Endothelial cell of umbilical vein (primary cell): ENCODE measurements around the gene WNT9A. TPM values are rescaled to one million over a fixed set of nuclear protein-coding genes. Genes with fewer than 3 reads are reported as not detected.

Source experiments
- BruUV-seq: library from RNA; stranded (reverse); fragments of 400-500 nt; replicated peaks from 2 replicates; lab custom pipeline; 2021; lab: Mats Ljungman, UMichigan
- CTCF ChIA-PET: fragments of 300-600, 350-600 bp; sonication (Branson Sonifier 250); formaldehyde crosslinking; loops from one replicate; lab custom pipeline; 2021; ENCODE audit warnings: antibody characterized with exemption, inconsistent platforms; lab: Charles Lee
- POLR2A ChIA-PET: fragments of 300-600, 350-600 bp; sonication (Branson Sonifier 250); formaldehyde crosslinking; loops from one replicate; lab custom pipeline; 2021; ENCODE audit warnings: antibody characterized with exemption, inconsistent platforms; lab: Charles Lee
- DNase-seq: peaks from one replicate; pipeline ENCODE4 v3.0.0-alpha.2; 2011; ENCODE audit warnings: low read depth, low spot score
- FAIRE-seq: peaks from 2 replicates; lab custom pipeline; 2011; peaks lifted over from hg19 to GRCh38; lab: Jason Lieb, UNC
- H2AFZ ChIP-seq: 2 replicates; pipeline ENCODE4 v1.6.0; 2012; ENCODE audit warnings: low read depth, low read length, control low read depth, inconsistent platforms
- H3K27ac ChIP-seq: 2 replicates; pipeline ENCODE4 v1.5.1; 2011; ENCODE audit warnings: low read depth, mild to moderate bottlenecking, control low read depth, low read length, moderate library complexity; ENCODE audit not compliant: insufficient read depth
- H3K27me3 ChIP-seq, 2 experiments: 2 replicates each; pipeline versions ENCODE4 v1.6.0 to v1.6.1; 2011; ENCODE audit warnings: low read length in 2 of 2, mixed read lengths in 1 of 2; ENCODE audit not compliant: control insufficient read depth in 2 of 2, insufficient read depth in 2 of 2
- H3K36me3 ChIP-seq, 2 experiments: 2 replicates in 1 of 2; 3 replicates in 1 of 2; pipeline ENCODE4 v1.5.1; 2011; ENCODE audit warnings: low read length in 2 of 2, mild to moderate bottlenecking in 1 of 2, moderate library complexity in 1 of 2; ENCODE audit not compliant: control insufficient read depth in 2 of 2, insufficient read depth in 2 of 2; ENCODE audit errors: extremely low read depth in 1 of 2
- H3K4me1 ChIP-seq: 3 replicates; pipeline ENCODE4 v1.5.1; 2011; ENCODE audit warnings: mild to moderate bottlenecking, low read length; ENCODE audit not compliant: control insufficient read depth, insufficient read depth; ENCODE audit errors: extremely low read depth
- H3K4me2 ChIP-seq: 2 replicates; pipeline ENCODE4 v1.6.1; 2011; ENCODE audit warnings: low read length, control low read depth, mixed read lengths; ENCODE audit not compliant: insufficient read depth
- H3K4me3 ChIP-seq, 3 experiments: fragments of 200-600 bp in 1 of 3; sonication (generic), shearing (Covaris generic) in 1 of 3; replicated peaks in 1 of 3; 2 replicates each; pipeline ENCODE4 v1.5.1; 2011 to 2016; ENCODE audit warnings: control low read depth in 3 of 3, low read length in 3 of 3, mild to moderate bottlenecking in 2 of 3, inconsistent platforms in 1 of 3, low read depth in 1 of 3, moderate library complexity in 1 of 3; ENCODE audit not compliant: insufficient read depth in 1 of 3
- H3K79me2 ChIP-seq: 2 replicates; pipeline ENCODE4 v1.6.0; 2012; ENCODE audit warnings: low read length, inconsistent platforms; ENCODE audit not compliant: control insufficient read depth, insufficient read depth
- H3K9ac ChIP-seq: replicated peaks from 2 replicates; pipeline ENCODE3; 2011; ENCODE audit warnings: low read length, control low read depth; ENCODE audit not compliant: insufficient read depth; ENCODE audit errors: extremely low read depth
- H3K9me1 ChIP-seq: replicated peaks from 3 replicates; pipeline ENCODE4 v1.6.0; 2011; ENCODE audit warnings: mild to moderate bottlenecking, low read length; ENCODE audit not compliant: control insufficient read depth, insufficient read depth; ENCODE audit errors: extremely low read depth
- H3K9me3 ChIP-seq: replicated peaks from 2 replicates; pipeline ENCODE4 v1.5.1; 2012; ENCODE audit warnings: low read length, inconsistent platforms; ENCODE audit not compliant: control insufficient read depth, insufficient read depth
- H4K20me1 ChIP-seq: replicated peaks from 2 replicates; pipeline ENCODE3; 2011; ENCODE audit warnings: mild to moderate bottlenecking, low read length; ENCODE audit not compliant: control insufficient read depth, insufficient read depth; ENCODE audit errors: extremely low read depth
- EZH2 ChIP-seq: IDR thresholded peaks from 2 replicates; pipeline ENCODE4 v1.6.1; 2012; ENCODE audit warnings: borderline replicate concordance, low read depth, mild to moderate bottlenecking, moderate library complexity, low read length, inconsistent platforms; ENCODE audit not compliant: severe bottlenecking
- FOS ChIP-seq: IDR thresholded peaks from 2 replicates; pipeline ENCODE4 v1.6.1; 2011; ENCODE audit warnings: mild to moderate bottlenecking, low read length, moderate library complexity, borderline replicate concordance; ENCODE audit not compliant: insufficient read depth
- GATA2 ChIP-seq: IDR thresholded peaks from 2 replicates; pipeline ENCODE4 v1.7.0; 2011; ENCODE audit warnings: low read depth, mild to moderate bottlenecking, moderate library complexity, mixed read lengths, low read length; ENCODE audit not compliant: insufficient read length, insufficient read depth
- JUN ChIP-seq: IDR thresholded peaks from 2 replicates; pipeline ENCODE4 v1.6.1; 2011; ENCODE audit warnings: borderline replicate concordance, low read depth; ENCODE audit not compliant: insufficient read length, insufficient read depth
- MYC ChIP-seq: IDR thresholded peaks from one replicate; pipeline ENCODE4 v1.6.1; 2011; ENCODE audit warnings: mild to moderate bottlenecking, low read depth, low read length
- POLR2A ChIP-seq: IDR thresholded peaks from 2 replicates; pipeline ENCODE4 v1.6.1; 2012; ENCODE audit warnings: low read depth, mild to moderate bottlenecking, control low read depth, low read length
- POLR2AphosphoS5 ChIP-seq: IDR thresholded peaks from 2 replicates; pipeline ENCODE4 v1.6.1; 2012; ENCODE audit warnings: low read depth, mild to moderate bottlenecking, control low read depth, low read length, moderate library complexity; ENCODE audit not compliant: insufficient read depth
- dilution Hi-C: fragments of 300-500 bp; cut with MboI; formaldehyde crosslinking; loops from one replicate; pipeline ENCODE4 v1.15.0; 2019; ENCODE audit warnings: low sequenced_read_pairs; ENCODE audit not compliant: extremely low pct_ligation_motif_present
- intact Hi-C: fragments of 100-400 bp; cut with micrococcal nuclease; formaldehyde crosslinking; loops from one replicate; pipeline ENCODE4 v1.10.0; 2022
- polyA plus RNA-seq, 4 experiments: library from polyadenylated mRNA; depleted of rRNA in 3 of 4; stranded (reverse) in 3 of 4; unstranded in 1 of 4; fragments of >200 nt; gene quantifications; 2 replicates each; pipeline versions ENCODE4 v1.2.1 to v1.2.3, GENCODE V29; 2011 to 2012; ENCODE audit warnings: missing spikeins in 1 of 4
- total RNA-seq: library from RNA; stranded (reverse); gene quantifications from 2 replicates; pipeline ENCODE4 v1.2.3, GENCODE V29; 2021
- TF ChIP-seq, protein P1 (sequence below): IDR thresholded peaks from 2 replicates; pipeline ENCODE4 v1.6.1; 2011; ENCODE audit not compliant: insufficient read depth, insufficient read length
- TF ChIP-seq, protein P2 (sequence below), 2 donors: IDR thresholded peaks; 1 replicate in 1 of 2; 2 replicates in 1 of 2; pipeline ENCODE4 v1.5.1; 2011; ENCODE audit warnings: low read length in 2 of 2, mild to moderate bottlenecking in 2 of 2, moderate library complexity in 2 of 2, control low read depth in 1 of 2, inconsistent platforms in 1 of 2, low read depth in 1 of 2; ENCODE audit not compliant: insufficient read depth in 1 of 2; ENCODE audit errors: extremely low read depth in 1 of 2

The WNT9A gene
- total and polyA plus RNA-seq, 2 donors (not counting 3 experiments of a cell fraction or from before 2014, with no cell fraction given), result 5.4 to 6.2 TPM

DNA sequence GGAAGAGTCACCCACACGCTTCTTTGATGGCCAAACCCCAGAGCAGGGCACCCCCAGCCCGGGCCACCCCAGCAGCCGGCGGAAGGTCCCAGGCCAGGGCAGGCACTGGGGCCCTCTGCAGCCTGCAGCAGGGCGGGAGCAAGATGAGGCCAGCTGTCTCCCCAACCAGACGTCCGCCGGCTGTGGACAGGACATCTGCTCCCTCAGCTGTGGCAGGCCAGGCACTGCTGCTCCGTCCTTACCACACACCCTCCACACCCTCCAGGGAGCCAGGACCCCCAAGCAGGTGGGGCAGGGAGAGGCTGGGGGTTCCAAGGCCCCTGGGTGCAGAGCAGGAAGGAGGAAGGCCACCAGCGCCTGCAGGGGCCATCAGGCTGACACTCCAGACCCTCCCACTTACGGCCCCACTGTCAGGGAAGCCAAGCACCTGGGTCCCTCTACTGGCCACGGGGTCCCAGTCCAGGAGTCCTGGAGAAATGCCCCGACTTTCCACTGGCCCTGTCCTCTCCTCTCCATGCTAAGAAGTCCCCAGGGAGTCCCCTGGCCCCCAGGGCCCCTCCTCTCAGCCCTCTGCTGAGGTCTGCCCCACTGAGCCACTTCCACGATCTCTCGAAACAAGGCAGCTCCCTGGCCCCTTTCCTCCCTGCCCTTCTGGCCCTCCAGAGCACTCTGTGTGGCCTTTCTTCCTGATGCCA is 5.6 kb downstream of the WNT9A start:
- intact Hi-C loops (no loop called here), dilution Hi-C loops (no loop called here)
- POLR2A ChIA-PET, result no interaction called here
- no peaks in the 10 kb centered on the region for H3K27me3 ChIP-seq
- no peak overlapping the region for H3K4me2 ChIP-seq
- no peak overlapping the region for H3K4me3 ChIP-seq
- TF ChIP-seq, protein P1, sequence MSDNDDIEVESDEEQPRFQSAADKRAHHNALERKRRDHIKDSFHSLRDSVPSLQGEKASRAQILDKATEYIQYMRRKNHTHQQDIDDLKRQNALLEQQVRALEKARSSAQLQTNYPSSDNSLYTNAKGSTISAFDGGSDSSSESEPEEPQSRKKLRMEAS, result no peak
- TF ChIP-seq EZH2, result no peak
- no peak for TF ChIP-seq MYC
- no peak for TF ChIP-seq GATA2
- no peak for TF ChIP-seq JUN
- TF ChIP-seq POLR2AphosphoS5, result no peak
- TF ChIP-seq FOS, result no peak
- TF ChIP-seq, protein P2, sequence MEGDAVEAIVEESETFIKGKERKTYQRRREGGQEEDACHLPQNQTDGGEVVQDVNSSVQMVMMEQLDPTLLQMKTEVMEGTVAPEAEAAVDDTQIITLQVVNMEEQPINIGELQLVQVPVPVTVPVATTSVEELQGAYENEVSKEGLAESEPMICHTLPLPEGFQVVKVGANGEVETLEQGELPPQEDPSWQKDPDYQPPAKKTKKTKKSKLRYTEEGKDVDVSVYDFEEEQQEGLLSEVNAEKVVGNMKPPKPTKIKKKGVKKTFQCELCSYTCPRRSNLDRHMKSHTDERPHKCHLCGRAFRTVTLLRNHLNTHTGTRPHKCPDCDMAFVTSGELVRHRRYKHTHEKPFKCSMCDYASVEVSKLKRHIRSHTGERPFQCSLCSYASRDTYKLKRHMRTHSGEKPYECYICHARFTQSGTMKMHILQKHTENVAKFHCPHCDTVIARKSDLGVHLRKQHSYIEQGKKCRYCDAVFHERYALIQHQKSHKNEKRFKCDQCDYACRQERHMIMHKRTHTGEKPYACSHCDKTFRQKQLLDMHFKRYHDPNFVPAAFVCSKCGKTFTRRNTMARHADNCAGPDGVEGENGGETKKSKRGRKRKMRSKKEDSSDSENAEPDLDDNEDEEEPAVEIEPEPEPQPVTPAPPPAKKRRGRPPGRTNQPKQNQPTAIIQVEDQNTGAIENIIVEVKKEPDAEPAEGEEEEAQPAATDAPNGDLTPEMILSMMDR (IDR thresholded peaks at IDR 0.05; ENCODE audit: extremely low read depth in 1 of 2, insufficient read depth in 1 of 2, low read depth in 1 of 2, low read length in 2 of 2), result no peak
- TF ChIP-seq POLR2A, result no peak
- H3K27ac ChIP-seq, result no peak overlapping the region
- H3K9me3 ChIP-seq, result no peaks in the 10 kb centered on the region
- H4K20me1 ChIP-seq, result no peaks in the 10 kb centered on the region
- no peak for DNase-seq
- CTCF ChIA-PET, result no interaction called here
- no peaks in the 10 kb centered on the region for H3K9me1 ChIP-seq
- no peak overlapping the region for H2AFZ ChIP-seq
- no peaks in the 10 kb centered on the region for H3K36me3 ChIP-seq
- H3K9ac ChIP-seq, result no peak overlapping the region
- no TSS peak for BruUV-seq
- no peaks in the 10 kb centered on the region for H3K79me2 ChIP-seq
- peaks cover 13% of the 10 kb centered on the region for H3K4me1 ChIP-seq
- FAIRE-seq, result no peak
